TTC549 (cell line): ENCODE results near the gene OBP2B.
"Not testable (repeated sequence)": the region's sequence is repeated elsewhere in the genome, so short reads cannot be mapped to it uniquely, and the experiment has no call there.

ENCODE experiments used
- FAIRE-seq: peaks from 2 replicates; lab custom pipeline; 2012; peaks lifted over from hg19 to GRCh38; lab: Jason Lieb, UNC

The OBP2B gene

GRCh38 chr9:133201424-133202144, 7.5 kb downstream of the OBP2B start:
- FAIRE-seq: no peak

GRCh38 chr9:133200631-133201030, 8.4 kb downstream of the OBP2B start:
- no peak for FAIRE-seq

DNA sequence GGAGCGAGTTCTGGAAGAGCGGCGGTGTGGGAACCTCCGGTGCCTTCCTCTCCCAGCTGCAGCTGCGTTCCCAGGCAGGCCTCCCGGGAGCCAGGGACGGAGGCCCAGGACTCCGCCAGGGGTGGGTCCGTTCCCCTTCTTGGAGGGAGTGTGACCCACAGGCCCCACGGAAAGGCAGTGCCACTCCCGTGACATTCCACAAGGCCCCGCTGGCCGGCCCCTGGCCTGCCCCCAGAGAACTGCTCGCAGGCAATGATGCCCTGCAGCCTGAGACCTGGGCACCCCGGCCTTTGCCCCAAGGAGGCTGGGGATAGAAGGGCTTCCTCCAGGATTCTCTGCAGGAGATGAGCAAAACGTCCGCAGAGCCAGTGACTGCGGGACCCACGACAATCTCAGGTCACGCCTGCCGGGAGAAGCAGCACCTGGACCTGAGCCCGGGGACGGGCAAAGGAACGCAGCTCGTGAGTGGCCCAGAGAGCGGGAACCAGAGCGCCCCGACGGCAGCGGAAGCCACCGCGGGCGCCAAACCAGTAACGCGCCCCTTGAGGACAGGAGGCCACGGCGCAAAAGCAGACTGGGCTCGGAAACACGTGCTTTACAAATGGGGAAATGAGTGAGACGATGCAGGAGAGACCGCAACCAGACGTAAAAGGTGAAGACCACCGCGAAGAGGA, 9.3 kb downstream of the OBP2B start:
- no peak for FAIRE-seq

DNA sequence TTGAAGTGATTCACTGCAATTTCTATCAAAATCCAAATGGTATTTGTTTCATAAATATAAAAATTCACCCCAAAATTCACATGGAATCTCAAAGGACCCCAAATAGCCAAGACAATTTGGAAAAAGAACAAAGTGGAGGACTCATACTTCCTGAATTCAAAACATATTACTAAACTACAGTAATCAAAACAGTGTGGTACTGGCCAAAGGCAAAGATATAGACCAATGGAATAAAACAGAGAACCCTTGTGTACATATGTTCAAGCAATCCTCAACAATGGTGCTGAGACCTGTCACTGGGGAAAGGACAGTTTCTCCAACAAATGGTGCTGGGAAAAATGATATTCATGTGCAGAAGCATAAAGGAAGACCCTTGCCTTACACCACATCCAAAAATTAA, 14.0 kb downstream of the OBP2B start:
- no peak for FAIRE-seq

DNA sequence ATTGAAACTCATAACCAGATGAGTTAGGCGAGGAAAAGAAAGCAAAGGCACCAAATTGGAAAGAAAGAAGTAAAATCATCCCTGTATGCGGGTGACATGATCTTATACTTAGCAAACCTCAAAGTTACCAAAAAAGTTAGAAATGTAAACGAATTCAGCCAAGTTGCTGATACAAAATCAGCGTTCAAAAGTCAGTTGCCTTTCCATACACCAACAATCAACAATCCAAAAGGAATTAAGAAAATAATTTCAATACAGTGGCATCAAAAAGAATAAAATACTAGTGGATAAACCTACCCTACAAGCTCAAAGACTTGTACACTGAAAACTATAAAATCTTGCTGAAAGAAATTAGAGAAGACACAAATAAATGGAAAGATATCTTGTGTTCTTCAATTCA, 14.5 kb downstream of the OBP2B start:
- no peak for FAIRE-seq

- no peak for FAIRE-seq
Observed at GRCh38 chr9:133191989-133192388, 17.1 kb downstream of the OBP2B start.

DNA sequence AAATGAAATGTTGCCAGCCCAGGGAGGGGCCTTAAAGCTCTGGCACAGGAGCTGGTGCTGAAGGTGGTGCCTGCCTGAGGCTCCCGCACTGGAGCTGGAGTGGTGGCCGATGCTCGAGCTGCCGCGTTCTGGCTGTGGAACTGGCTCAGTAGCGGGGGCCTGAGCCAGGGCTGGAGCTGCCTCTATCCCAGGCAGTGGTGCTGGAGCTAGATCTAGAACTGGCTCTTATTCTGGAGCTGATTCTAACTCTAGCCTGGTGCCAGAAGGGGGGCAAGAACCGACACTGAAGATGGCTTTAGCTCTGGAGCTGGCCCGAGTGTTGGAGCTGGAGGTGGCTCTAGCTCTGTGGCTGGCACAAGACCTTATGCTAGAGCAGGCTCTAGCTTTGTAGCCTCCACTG, 19.2 kb downstream of the OBP2B start:
- FAIRE-seq: no peak

- no peak for FAIRE-seq
Observed at GRCh38 chr9:133188843-133189180, 20.2 kb downstream of the OBP2B start.

GRCh38 chr9:133188006-133188842, 20.8 kb downstream of the OBP2B start:
- no peak for FAIRE-seq

DNA sequence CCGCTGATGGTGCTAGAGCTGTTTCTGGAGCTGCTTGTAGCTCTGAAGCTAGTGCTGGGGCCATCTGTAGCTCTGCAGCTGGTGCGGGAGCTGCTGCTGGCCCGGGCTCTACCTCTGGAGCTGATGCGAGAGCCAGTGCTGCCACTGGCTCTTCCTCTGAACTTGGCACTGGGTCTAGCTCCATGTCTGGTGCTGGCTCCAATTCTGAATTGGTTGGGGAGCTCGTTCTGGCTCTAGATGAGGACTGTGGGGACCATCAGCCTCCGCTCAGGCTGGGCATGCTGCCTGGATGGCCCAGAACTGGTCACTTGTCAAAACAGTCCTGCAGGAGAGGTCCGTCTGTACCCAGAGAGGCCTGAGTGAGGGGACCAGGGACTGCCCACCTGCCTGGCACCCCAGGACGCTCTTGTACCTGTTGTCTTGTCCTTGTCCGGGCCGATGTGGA, 21.5 kb downstream of the OBP2B start:
- no peak for FAIRE-seq

GRCh38 chr9:133186736-133187135, 22.3 kb downstream of the OBP2B start:
- FAIRE-seq: no peak

DNA sequence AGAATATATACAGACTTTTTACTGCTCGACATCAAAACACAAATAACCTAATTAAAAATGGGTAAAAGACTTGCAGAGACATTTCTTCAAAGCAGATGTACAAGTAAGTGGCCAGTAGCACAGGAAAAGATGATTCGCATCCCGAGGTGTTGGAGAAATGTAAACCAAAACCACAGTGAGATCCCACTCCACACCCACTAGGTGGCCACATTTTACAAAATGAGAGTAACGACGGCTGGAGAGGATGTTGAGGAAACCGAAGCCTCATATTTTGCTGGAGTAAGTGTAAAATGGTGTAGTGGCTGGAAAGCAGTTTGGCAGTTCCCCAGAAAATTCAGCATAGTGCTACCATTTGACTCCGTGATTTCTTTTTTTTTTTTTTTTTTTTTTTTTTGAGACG, 24.1 kb downstream of the OBP2B start:
- peak; percentile 31 for FAIRE-seq

- no peak for FAIRE-seq
Observed at GRCh38 chr9:133182151-133182550, 26.9 kb downstream of the OBP2B start.

DNA sequence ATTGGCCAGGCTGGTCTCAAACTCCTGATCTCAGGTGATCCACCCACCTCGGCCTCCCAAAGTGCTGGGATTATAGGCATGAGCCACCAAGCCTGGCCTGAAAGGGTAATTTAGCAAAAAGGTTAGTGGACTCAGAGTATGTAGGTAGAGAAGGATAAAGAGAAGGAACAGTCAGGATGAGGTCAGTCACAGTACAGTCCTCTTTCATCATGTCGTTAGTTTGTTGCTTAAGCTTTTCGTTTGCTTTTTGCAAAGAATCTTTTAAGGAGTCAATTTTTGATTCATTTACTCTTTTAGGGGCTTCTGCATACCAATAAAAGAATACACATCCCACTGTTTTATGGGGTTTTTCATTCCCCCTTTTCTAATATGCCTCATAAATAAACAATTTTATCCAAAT, 27.5 kb downstream of the OBP2B start:
- no peak for FAIRE-seq

DNA sequence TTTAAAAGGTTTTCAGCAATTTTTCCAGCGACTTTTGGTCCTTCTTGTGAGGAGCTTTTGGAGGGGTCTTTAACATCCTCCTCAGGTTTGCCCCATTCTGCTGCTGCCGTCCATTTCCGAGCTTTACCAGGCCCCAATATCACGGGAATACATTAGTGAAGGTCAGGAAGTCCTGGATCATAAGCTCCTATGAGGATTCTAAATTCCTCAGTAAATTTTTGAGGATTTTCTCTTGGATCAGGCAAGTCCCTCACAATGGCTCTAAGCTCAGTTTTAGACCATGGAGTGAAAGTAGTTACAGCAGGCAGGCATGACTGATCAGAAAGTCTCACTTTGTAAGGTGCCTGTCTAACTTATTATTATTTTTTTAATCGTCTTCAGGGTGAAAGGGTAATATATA, 28.1 kb downstream of the OBP2B start:
- FAIRE-seq: no peak

DNA sequence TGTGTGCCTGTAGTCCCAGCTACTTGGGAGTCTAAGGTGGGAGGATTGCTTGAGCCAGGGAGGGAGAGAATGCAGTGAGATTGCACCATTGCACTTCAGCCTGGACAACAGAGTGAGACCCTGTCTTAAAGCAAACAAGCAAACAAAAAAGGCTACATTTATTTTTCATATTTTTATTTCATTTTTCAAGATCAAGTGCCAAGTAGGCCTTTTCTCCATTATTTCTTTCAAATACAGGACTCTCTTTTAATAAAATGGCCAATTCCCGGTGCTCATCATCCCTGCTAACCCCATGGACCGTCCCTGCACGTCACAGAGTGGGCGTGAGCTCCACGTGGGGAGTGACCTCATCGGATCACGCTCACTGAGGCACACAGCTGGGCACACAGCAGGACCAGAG, 36.0 kb downstream of the OBP2B start:
- FAIRE-seq: no peak

DNA sequence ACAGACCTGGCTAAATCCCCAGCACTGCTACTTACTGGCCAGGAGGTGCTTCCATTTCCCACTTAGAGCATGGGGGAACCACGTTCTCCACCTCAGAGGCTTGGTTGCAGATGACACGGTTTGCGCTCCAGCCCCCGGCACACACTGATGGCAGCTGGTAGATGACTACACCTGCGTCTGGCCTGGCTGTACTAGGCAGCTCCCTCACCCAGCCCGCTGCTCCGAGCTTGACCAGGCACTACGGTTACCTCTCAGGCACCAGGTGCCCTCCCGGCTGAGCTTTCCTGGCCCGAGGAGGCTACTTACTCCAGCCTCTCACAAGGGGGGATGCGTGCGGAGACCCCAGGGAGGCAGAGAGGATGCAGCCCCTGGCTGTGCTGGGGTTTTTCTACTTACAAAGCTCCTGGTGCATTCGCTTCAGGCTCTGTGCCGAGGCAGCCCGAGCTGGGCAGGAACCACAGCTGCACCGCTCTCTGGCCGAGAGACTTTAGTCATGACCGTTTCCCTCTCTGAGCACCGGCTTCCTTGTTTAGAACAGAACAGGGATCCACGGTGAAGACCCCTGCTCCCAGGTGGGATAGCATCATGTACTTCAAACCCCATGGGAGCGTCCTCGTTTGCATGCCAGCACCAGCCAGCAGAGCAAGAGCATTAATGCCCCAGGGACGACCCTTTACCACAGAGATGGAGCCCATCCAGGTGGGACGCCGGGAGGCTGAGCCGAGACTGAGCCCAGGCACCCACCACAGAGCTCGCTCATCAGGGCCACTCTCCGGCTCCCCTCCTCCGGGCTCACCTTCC, 37.7 kb downstream of the OBP2B start:
- no peak for FAIRE-seq

GRCh38 chr9:133170716-133171115, 38.3 kb downstream of the OBP2B start:
- no peak for FAIRE-seq

DNA sequence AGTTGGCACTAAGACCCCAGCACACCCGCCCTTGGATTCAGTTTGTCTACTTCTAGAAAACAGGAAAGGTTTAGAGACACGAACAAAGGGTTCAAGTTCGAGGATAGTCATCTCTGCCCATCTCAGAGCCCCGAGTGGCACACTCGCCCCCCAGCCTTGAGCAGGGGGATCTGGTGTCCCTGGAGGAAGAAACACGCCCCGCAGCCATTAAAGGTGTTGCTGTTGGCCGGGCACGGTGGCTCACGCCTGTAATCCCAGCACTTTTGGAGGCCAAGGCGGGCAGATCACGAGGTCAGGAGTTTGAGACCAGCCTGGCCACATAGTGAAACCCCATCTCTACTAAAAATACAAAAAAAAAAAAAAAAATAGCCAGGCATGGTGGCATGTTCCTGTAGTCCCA, 39.4 kb downstream of the OBP2B start:
- not testable (repeated sequence) for FAIRE-seq

- FAIRE-seq: no peak
Observed at GRCh38 chr9:133169102-133169501, 39.9 kb downstream of the OBP2B start.

GRCh38 chr9:133168432-133168831, 40.6 kb downstream of the OBP2B start:
- FAIRE-seq: no peak

- FAIRE-seq: no peak
Observed at GRCh38 chr9:133167769-133168168, 41.3 kb downstream of the OBP2B start.
